Smooth muscle cell of the umbilical artery (primary cell): Measurements from ENCODE around the gene LRRC49. TPM values are rescaled to one million over a fixed set of nuclear protein-coding genes. Genes with fewer than 3 reads are reported as not detected.

Experiments
- total RNA-seq: library from RNA; depleted of rRNA; stranded (reverse); fragments of >200 nt; gene quantifications from 2 replicates; pipeline ENCODE4 v1.2.3, GENCODE V29; 2014

The LRRC49 gene, protein sequence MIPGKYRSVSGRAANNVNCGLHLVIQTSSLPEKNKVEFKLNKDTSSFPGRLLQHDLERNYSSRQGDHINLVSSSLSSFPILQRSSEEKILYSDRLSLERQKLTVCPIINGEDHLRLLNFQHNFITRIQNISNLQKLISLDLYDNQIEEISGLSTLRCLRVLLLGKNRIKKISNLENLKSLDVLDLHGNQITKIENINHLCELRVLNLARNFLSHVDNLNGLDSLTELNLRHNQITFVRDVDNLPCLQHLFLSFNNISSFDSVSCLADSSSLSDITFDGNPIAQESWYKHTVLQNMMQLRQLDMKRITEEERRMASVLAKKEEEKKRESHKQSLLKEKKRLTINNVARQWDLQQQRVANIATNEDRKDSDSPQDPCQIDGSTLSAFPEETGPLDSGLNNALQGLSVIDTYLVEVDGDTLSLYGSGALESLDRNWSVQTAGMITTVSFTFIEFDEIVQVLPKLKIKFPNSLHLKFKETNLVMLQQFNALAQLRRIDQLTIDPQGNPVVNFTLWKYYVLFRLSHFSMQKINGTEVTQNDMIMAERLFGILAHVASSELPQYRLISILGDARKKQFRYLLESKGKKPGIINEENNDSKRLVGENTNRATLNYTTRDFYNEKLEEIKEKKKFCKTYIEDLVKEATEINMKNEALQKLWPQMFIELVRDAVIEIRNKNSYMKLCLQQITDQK
- 19.0 and 28.2 TPM in 2 replicates for total RNA-seq

DNA sequence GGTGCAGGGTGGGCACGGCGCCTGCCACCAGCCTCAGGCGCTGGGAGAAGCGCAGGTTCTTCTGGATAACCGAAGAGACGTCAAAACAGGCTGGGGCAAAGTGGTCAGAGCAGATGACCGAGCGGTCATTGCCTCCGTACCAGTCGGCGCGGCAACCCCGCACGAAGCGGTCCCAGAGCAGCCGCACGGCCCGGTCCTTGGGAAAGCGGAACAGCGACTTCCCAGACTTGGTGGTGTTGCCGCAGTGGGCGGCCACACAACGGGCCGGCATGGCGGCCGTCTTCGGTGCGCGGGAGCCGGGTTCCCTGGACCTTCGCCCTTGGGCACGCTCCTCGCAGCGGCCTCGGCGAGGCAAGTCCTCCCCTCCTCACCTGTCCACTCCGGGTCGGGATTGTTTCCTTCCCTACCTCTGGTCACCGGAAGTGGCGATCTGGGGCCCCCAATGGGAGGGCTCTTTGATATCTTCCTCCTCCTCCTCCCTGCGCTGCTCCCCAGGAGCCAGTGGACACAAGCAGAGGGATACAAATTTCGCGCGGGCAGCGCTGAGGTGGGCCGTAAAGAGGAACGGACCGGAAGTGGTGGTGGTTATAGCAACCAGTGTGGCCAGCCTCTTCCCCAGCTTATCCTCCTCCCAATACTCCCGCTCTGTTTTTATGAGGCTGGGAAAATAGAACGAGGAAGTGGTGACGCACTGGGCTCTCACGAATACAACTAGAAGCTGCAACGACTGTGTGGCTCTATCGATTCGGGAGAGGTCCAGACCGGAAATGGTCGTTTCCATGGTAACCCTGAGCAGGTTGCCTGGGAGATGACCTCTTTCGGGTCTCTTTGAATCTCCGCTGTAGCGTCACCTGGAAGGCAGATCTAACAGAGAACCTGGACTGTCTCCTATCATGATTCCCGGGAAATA lies at the start of gene LRRC49, which contains the start of gene THAP10:
Gene LRRC49 (plus strand): TSS at position 825 of the 910 bp plus-strand sequence. CDS start 69 bp downstream, at position 894.
Gene THAP10 (minus strand): TSS at position 432 of the 910 bp plus-strand sequence. CDS start 161 bp downstream, at position 271.

GRCh38 chr15:70853973-70854665 lies 38.5 kb upstream of the LRRC49 start, which contains the start of gene LARP6:
TSS of gene LARP6 (minus strand) at chr15:70854157. CDS start at chr15:70854088, 69 bp downstream.

Other genes starting within 250 kb of the LRRC49 start
- gene UACA, start 129.3 kb upstream of the LRRC49 start, total RNA-seq, result 192 and 238 TPM in 2 replicates
- gene LARP6, start 38.7 kb upstream of the LRRC49 start, total RNA-seq, result 77.5 and 104 TPM in 2 replicates
- gene THAP10, start 393 bp upstream of the LRRC49 start, total RNA-seq, result 0.89 and 2.4 TPM in 2 replicates
- 35.0 and 159 TPM in 2 replicates for gene THSD4, start 222.6 kb downstream of the LRRC49 start, total RNA-seq